HG02588 (cell line): ENCODE results near the gene MID1.

ENCODE experiments used
- ATAC-seq: cut with Tn5 transposase; IDR thresholded peaks from one replicate; pipeline ENCODE4 v1.9.1; 2021; ENCODE audit warnings: mild to moderate bottlenecking, moderate library complexity; ENCODE audit not compliant: unreplicated experiment

Gene MID1, protein sequence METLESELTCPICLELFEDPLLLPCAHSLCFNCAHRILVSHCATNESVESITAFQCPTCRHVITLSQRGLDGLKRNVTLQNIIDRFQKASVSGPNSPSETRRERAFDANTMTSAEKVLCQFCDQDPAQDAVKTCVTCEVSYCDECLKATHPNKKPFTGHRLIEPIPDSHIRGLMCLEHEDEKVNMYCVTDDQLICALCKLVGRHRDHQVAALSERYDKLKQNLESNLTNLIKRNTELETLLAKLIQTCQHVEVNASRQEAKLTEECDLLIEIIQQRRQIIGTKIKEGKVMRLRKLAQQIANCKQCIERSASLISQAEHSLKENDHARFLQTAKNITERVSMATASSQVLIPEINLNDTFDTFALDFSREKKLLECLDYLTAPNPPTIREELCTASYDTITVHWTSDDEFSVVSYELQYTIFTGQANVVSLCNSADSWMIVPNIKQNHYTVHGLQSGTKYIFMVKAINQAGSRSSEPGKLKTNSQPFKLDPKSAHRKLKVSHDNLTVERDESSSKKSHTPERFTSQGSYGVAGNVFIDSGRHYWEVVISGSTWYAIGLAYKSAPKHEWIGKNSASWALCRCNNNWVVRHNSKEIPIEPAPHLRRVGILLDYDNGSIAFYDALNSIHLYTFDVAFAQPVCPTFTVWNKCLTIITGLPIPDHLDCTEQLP

DNA sequence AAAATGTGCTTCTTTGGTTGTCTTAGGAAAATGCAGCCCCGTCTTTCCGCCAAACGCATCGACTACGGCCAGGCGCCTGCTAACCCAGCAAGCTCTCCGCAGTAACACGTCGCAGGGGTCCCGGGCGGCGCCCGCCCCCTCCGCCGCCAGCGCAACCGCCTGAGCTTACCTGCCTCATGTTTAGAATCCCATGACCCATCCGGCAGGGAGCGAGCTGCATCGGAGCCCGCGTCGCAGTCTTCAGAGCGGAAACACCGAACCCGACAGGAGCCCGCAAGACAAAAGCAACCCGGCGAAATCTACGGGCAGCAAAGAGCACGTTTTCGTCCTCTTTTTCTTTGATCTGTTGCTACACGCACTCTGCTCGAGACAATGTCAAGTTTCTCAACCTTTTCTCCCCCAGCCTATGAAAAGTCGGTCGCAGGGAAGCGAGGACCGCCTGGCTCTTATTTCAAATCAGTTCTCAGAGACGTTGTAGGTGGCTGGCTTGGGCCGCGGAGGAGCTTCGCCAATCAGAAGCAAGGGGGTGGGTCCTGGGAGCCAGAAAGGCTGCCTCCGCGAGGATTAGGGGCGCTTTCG is at the start of gene MID1:
MID1 (minus strand) TSS at position 465 of the 579 bp plus-strand sequence. CDS start 53,038 bp downstream, outside the sequence.
- ATAC-seq: no peak

DNA sequence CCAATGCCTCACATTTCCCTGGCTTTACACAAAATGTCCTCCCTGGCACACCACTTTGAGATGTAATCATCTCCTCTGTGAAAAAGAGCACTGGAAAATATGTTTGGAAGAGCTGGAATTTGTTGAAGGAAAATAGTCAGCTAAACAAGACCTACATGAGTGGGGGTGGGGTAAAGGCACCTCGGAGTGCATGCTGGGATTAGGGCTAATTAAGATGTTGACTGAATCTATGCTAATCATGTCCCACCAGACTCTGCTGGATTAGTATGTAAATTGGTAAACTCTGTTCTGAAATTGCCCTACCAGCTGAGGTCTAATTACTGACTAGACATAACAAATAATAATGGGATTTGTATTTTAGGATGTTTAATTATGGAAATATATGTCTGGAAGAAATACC is 46.8 kb upstream of the MID1 start:
- no peak for ATAC-seq

DNA sequence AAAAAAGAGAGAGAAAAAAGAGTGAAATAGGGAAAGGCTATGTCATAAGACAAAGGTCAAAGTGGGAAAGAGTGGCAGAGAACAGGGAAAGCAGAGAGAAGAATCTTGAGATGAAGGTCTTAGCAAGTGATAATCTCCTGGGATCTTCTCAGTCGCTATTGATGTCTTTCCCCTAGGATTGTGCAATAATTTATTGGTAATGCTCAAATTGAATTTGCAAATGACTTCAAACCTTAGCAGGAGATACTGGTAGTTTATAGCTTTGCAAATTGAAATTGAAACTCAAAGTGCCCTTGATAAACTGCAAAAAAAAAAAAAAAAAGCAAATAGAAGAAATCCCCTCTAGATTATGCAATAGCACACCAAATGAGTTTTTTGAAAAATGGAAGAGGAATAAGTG is 45.7 kb upstream of the MID1 start:
- no peak for ATAC-seq

DNA sequence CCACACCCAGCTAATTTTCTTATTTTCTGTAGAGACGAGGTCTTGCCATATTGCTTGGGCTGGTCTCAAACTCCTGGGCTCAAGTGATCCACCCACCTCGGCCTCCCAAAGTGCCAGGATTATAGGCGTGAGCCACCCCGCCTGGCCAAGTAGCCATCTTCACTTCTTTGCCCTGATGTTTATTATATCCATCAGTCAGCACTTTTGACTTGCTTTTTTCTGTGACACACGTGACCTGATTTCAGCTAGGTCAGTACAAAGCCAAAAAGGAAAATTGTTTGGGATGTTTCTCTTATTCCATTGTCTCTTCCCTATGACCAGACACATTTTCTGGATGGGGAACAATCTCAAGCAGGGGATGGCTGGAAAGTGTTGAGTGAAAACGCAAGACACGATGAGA is 45.3 kb upstream of the MID1 start:
- no peak for ATAC-seq

DNA sequence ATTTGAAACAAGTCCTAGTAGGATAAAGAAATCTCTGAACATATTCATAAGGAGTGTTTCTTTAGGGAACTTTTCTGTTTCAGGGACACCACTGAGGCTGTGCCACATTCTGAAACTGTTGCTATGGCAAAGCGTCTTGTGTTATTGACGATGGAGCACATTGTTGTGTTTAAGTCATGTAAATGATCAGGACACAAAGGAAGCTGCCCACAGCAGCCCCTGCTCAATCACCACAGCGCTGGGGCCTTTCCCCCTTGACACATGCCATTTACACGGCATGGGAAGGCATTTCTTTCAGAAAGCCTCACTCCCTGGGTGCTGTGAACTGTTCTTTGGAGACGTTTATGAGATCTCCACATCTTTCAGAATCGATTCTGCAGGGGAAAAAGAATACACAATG is 39.8 kb upstream of the MID1 start:
- ATAC-seq: no peak

DNA sequence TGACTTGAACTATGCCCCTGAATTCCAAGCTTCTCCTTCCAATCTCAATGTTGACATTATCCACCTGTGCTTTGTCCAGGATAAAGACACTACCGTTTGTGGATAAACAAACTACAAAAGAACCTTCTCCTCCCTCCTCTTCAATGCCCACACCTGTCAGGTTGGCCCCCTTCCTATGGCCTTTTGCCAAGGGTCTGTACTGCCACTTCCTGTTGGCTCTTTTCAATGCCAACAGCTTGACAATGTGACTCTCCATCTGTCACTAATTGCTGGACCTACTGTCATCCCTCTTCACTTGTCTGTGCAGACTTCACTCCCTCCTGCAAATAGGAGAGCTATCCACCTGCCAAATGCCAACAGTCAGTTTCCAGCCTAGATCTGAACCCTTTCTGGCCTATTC is 35.8 kb upstream of the MID1 start:
- ATAC-seq: no peak

DNA sequence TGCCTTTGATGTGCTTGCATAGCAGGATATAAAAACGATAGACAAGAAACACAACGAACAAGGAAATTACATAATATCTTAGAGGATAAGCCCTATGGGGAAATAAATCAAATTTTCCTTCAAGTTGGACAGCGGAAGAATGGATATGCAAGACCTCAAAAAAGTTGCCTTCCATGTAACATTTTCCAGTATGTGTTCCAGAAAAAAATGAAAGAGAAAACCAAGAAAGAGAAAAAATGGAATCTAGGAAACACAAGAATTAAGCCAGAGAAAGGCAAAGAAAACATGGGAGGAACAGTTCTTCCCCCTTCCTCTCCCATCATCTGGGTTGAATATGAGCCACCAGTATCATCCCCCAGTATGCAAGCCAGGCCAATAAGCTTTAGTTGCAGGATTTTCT is 34.6 kb upstream of the MID1 start:
- no peak for ATAC-seq

DNA sequence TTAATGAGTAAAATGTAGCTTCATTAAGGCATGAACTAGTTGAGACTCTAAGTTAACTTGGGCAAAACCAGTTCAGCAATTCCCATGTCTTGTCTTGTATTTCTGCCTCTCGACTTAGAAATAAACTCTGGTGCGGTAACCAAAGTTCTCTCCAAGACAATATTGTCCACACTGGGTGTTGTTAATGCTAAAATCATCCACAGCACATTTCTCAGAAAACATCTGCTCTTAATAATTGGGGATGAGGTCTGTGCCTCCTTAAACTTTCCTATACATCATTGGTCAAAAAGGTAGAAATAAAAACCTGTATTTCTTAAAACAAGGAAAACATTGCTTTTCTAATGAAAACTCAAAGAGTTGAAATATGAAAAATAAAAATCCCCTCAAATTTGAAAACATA is 32.9 kb upstream of the MID1 start:
- ATAC-seq: no peak

DNA sequence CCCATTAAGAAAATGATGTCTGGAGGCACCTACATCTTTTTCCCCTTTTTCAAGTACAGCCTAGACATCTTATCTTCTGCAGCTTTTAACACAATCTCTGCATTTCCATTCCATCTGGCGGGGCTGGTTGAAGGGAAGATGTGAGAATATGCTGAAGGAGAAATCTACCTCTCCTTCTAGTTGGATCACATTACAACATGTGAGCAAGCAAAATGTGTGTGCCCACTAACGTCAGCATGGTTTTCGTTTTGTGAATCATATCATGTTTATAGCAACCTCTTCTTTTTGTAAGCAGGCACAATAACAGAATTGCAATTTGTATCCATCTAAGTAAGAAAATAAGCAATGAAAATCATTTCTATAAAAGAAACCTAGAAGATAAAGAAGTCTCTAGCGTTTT is 28.9 kb upstream of the MID1 start:
- no peak for ATAC-seq

DNA sequence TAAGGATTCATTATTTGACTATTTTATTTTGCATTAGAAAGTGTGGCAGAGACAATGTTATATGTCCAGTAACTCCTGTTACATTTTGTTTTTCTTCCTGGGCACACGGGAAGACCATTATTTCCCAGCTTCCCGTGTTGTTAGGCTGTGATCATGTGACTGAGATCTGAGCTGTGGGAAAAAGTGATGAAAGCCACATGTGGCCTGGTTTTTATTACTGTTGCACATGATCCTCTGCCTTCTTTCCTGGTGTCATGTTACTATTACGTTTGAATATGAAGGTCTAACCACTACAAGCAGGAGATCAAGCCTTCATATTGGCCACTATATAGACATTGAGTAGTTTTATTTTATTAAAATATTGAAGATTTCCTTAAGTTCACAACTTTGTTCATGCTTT is 28.2 kb upstream of the MID1 start:
- no peak for ATAC-seq

DNA sequence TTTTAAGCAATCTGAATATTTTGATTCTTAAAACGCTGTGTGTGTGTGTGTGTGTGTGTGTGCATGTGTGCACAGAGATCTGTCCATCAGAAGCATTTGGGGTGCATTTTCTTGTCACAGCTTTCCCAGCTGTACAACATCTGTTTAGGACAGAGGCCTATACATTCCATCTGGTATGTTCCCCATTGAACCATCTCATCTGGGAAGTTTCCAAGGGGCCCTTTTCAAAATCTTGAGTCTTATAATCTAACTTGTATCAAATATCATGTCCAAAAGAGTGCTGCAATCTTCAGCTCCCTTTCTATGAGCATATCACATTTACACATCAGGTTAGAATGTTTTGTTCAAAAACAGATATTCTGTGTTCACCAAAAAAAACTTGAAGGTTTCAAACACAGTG is 16.5 kb upstream of the MID1 start:
- no peak for ATAC-seq

DNA sequence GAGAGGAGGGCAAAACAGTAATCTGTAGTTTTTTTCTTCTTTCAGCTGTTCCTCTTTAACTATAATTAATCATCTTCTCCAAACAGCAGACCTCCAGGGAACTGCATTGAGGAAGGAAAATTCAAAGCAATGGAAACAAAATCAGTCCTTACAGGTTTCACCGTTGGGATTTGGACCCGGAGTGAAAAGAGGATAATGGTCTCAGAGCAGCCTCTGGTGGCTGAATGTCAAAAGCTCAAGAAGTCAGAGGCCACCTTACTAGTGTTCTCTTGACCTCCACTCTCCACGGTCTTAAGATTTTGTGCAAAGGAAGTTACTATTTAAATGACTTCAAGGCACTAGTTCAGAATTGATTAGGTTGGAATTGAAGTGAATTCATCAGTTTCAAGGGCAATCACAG is 16.0 kb upstream of the MID1 start:
- ATAC-seq: no peak

DNA sequence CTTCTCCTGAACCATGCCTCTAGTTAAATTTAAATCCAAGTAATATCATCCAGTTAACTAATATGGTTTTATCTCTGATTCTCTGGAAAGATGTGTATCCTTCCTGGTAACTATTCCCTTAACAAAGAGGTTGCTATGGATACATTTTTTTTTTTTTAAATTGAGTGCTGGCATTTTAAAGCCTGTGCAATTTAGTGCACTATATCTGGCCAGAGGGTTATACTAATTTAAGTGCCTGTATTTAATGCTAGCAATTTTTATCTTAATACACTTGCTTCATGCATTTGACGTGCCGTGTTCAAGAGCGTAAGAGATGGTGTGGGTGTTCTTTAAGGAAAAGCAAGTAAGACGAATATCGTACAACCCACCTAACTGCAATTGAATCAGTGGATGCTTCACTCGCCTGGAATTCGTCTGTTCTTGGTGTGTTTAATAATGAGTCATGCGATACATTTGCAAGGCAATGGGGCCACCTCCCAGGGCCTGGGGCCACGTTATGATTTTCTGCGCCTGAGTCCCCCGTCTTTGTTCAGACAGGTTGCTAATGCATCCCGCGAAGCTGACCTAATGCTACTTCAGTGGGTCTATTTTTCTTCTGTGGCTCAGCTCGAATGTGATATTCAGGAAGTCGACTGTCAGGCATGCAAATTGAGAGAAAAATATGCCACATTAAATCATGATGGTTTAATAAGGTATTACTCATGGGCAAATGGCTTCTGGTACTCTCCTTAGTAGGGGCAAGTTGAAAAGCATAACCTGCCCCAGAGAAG is 14.2 kb upstream of the MID1 start:
- no peak for ATAC-seq

DNA sequence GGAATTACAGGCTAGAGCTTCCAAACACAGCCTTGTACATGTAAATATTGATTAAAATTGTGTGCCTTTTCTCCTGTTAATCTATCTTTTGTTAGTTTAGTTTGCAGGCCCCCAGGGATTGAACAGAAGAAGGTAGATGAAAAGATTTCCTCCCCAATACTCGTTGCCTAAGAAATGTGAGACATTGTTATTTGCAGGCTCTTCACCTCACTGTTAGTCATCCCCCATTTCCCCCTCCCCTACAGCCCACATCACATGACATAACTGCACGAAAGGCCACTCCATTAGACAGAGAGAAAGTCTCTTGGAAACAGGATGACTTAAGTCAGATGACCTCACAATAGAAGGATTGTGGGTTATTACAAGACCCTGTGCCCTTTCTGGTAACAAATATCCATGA is 13.3 kb upstream of the MID1 start:
- no peak for ATAC-seq

DNA sequence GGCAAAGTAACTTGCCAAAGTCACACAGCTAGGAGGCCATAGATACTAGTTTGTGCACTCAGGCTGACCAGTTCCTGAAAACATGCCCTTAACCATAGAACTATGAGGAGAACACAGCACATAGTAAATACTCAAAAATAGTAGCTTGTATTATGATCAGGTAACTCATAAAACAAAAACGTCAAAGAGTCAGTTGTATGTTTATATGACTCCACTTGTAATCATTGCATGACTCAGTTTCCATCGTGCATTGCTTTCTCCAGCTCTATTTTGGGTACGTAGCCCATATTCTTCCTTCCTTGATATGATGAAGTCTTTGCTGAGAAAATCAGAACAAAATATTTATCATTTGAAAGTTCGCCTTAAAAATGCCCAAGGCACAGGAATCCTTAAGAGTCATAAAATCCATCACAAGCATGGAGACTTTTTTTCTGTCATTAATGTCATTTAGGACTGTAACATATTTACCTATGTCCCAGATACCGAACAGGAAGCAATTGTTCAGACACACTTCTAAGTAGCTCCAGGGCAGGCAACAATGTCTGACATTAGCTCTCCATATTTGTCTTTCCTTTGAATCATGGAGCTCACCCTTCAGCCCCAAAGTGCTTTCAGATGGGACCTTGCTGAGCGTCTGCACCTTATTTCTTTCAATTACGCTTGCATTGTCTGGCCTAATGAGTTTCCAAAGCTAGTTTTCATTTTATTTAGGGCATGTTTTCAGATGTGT is 11.2 kb upstream of the MID1 start:
- no peak for ATAC-seq

DNA sequence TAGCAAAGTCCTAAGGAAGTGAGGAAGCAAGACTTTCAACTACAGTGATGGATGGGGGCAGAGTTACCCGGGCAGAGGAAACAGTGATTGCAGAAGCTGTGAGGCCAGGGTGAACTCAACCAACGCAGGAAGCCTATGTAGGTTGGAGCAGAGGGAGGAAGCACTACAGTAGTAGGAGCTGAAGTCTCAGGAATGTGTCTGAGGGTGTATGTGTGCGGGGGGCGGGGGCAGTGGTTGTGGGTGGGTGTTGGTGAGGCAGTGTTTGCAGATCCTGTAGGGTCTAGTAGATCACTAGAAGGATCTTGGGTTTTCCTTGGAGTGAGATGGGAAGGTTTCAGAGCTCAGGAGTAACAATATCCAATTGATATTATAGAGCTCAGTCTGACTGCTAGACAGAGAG is 9.9 kb upstream of the MID1 start:
- ATAC-seq: no peak

DNA sequence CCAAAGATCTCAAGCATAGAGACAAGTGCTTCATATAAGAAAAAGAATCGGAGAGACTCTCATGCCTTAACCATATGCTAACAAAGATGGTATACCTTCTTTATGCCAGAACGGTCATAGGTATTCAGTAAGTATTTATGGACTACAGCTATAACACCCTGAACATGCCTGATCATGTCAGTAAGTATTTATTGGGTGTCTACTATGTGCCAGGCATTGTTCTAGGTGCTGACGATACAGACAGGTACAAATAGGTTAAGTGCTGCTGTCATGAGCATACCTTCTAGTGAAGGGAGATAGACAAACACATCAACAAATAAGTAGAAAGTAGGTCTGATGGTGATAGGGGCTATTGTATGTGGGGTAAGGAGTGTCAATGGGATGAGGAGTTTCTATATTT is 9.5 kb upstream of the MID1 start:
- no peak for ATAC-seq

DNA sequence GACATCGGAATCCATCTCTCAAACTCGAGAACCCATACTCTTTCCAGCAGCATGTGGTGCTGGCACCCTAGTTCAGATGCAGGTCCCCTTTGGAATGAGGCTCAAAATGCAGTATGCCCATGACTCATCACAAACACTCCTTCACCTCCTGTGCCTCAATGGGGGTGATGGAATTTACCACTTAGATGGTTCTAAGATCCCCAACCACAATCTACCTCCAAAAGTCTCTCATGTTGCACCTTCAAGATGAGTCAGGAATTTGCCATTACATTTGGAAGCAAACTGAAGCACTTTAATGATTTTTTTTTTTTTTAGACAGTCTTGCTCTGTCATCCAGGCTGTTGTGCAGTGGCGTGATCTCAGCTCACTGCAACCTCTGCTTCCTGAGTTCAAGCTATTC is 8.5 kb upstream of the MID1 start:
- no peak for ATAC-seq

DNA sequence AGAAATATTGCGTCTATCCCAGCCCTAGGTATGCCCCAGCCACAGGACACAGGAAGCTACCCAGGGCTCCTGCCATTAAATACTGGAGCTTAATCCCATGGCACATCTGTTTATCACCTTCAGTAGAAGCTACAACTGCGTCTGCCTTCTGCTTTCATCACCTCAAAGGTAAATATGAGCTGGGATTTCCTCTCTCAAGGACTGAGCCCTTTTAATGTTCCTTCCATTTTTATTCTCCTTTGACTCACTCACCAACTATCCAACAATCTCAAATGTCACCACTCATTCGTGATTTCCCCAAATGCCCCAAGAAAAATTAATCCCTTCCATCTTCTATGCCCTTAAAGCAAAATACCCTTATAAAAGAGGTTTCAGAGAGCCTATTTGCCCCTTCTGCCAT is 1.8 kb upstream of the MID1 start:
- no peak for ATAC-seq

DNA sequence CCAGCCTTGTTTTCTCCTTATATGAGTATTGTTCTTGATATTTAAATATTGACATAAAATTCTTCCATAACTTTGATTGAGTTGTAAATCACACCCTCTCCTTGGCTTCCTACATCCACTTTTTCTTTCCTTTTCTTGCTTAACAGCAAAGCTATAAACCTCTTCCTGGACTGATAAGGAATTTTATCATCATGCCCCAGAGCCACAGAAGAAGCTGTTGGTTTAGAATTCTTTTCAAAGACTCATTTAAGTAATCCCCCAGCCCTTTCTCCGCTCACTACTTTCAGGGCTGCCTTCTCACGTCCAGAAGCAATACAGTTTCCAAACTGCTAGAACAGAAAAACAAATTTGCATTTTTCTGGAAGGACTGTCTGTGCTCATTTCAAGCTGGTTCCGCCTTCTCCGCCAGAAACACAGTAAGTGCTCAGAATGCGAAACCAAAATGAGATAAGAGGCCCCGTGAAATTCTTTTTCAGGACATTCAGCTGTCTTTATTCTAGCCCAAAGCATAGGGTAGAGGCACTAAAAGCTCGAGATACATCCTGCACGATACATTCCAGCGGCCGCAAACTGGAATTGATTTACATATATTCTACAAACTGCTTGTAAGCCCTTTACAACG is 849 bp downstream of the MID1 start:
- ATAC-seq: no peak
